ENCODE measurements around the gene MSLN. TPM values are rescaled to one million over a fixed set of nuclear protein-coding genes. Genes with fewer than 3 reads are reported as not detected.

Gene MSLN
- total RNA-seq, 2 donors from 2014 or later = not detected

DNA sequence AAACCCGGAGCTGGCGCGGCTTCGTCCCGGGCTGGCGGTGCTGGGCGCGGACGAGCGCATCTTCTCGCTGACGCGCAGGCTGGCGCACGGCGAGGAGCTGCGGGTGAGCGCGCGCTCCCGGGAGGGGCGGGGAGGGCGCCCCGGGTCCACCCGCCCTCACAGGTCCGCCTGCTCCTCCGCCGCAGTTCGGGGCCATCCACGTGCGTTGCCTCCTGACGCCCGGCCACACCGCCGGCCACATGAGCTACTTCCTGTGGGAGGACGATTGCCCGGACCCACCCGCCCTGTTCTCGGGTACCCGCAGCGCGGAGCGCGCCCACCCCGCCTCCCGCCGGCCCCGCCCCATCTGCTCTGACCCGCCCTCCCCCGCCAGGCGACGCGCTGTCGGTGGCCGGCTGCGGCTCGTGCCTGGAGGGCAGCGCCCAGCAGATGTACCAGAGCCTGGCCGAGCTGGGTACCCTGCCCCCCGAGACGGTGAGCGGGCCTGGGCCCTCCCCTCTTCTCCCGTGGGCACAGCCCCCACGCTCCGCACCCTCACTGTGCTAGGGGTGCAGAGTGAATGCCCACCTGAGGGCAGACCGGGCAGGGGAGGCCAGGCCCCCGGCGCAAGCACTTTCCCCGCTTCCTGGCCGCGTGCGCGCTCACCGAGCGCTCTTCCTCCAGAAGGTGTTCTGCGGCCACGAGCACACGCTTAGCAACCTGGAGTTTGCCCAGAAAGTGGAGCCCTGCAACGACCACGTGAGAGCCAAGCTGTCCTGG, 32.2 kb upstream of the MSLN start:
- Mint-ChIP-seq H3K27ac (no peak overlapping the region), H3K36me3 (ENCODE audit: low read depth) (peaks cover 10% of the 10 kb centered on the region), H3K4me3 (no peak overlapping the region), H3K4me1 (no peaks in the 10 kb centered on the region), H3K27me3 (no peaks in the 10 kb centered on the region), H3K9me3 (no peaks in the 10 kb centered on the region)
- ATAC-seq (replicated peaks) = peak; percentile 66

DNA sequence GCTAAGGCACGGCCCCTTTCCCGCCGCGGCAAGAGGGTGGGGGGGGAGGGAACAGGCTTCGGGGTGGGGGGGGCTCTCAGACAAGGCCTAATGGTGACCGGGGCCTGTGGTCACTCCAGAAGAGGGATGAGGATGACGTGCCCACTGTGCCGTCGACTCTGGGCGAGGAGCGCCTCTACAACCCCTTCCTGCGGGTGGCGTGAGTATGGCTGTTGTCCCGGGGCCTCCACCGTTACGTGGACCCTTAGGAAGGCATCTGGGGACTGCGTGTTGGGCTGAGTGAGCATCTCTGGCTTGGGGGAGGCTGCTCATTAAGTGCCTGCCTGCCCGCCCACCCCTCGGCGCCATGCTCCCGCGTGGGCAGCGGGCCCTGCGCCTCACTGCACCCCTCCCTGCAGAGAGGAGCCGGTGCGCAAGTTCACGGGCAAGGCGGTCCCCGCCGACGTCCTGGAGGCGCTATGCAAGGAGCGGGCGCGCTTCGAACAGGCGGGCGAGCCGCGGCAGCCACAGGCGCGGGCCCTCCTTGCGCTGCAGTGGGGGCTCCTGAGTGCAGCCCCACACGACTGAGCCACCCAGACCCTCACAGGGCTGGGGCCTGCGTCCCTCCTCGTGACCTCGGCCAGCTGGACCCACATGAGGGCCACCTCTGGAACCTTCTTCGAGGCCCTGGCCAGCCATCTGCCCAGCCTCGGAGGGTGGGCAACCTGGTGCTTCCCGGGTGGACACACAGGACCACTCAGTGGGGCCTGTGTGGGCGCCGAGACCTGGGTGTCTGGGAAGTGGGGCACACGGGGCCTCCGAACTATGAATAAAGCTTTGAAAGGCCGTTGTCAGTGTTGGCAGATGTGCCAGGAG, 31.4 kb upstream of the MSLN start:
- no peak overlapping the region for H3K4me3 Mint-ChIP-seq
- H3K36me3 Mint-ChIP-seq (ENCODE audit: low read depth) = peaks cover 11% of the 10 kb centered on the region

DNA sequence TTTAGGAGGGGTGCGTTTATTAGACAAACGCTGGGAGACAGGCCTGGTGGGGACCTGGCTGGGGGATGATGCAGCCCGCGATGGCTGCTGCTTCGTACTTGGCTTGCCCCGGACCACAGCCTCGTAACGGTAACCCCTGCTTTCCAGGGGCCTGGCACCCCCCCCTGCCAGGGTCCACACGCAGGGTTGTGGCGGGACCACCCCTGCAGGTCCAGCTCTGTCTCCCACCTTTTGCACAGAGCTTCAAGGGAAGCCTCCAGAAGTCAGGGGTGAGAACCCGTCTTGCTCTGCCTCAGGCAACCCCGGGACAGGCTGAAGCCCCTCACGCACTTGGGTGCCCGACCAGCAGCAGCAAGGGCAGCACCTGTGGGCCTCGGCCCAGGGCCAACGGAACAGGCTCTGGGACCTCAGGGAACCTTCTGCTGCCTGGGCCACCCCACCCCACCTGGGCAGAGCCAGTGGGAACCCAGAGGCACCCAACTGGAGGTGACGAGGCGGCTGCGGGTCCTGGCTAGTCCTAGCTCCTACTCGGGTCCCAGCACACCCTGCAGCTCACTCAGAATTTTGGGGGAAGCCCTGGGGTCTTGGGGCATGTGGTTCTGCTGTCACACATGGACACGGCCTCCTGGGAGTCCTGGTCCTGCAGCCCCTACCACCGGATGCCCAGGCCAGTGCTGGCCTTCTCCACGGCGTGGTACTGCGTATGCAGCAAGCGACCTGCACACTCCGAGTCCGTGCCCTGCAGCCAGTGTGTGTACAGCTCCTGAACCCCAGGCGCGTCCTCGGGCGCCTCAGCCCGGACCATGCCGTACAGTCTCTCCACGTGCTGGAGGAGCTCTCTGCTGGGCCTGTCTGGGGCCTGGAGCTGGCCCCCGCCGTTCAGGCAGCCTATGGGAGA, 30.5 kb upstream of the MSLN start:
- H3K4me1 Mint-ChIP-seq = peaks cover under 1% of the 10 kb centered on the region
- no peak for ATAC-seq (replicated peaks)
- H3K36me3 Mint-ChIP-seq (ENCODE audit: low read depth) = peaks cover 18% of the 10 kb centered on the region
- no peak overlapping the region for H3K4me3 Mint-ChIP-seq
- H3K27me3 Mint-ChIP-seq = no peaks in the 10 kb centered on the region
- no peaks in the 10 kb centered on the region for H3K9me3 Mint-ChIP-seq
- no peak overlapping the region for H3K27ac Mint-ChIP-seq

More for the DNA sequence above, 31.4 kb upstream of the MSLN start:
- H3K9me3 Mint-ChIP-seq = no peaks in the 10 kb centered on the region
- no peaks in the 10 kb centered on the region for H3K4me1 Mint-ChIP-seq
- H3K27ac Mint-ChIP-seq = no peak overlapping the region
- no peaks in the 10 kb centered on the region for H3K27me3 Mint-ChIP-seq
- no peak for ATAC-seq (replicated peaks)

DNA sequence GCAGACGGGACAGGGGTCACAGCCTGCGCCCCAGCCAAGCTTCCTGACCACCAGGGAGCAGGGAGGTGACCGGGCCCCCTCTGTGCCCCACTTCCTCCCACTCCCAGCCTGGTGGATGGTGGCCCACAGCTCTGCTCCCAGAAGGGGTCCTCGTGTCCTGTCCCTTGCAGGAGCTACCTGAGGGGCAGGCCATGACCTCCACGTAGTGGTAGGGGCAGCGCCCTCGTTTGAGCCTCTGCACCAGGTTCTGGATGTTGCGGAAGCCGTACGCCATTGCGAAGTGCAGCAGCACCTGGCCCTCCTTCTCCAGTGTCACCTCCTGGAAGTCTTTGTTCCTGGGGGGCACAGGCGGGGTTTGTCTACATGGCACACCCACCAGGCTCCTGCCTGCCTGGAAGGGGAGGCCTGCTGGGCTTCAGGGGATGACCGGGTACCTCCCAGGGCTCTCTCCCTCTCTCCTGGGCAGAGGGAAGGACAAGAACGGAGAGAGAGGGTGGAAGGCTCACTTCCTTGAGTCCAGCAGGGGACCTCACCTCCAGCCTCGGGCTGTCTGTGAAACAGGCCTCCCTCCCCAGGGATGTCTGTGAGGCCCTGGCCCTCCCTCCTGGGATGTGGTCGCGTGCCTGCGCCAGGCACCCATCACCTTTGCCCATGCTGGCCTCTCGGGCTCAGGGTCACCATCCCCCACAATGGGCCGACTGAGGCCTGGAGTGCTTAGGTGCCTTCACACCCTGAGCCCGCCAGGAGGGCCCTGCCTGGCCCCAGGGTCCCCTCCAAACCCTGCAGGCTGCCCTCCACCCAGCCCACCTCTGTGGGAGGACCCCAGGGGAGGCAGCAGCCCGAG, 29.6 kb upstream of the MSLN start:
- Mint-ChIP-seq H3K4me3 (no peak overlapping the region), H3K27ac (no peak overlapping the region), H3K4me1 (peaks cover 6% of the 10 kb centered on the region), H3K36me3 (ENCODE audit: low read depth) (peaks cover 26% of the 10 kb centered on the region), H3K9me3 (no peaks in the 10 kb centered on the region), H3K27me3 (no peaks in the 10 kb centered on the region)
- ATAC-seq (replicated peaks) = no peak

DNA sequence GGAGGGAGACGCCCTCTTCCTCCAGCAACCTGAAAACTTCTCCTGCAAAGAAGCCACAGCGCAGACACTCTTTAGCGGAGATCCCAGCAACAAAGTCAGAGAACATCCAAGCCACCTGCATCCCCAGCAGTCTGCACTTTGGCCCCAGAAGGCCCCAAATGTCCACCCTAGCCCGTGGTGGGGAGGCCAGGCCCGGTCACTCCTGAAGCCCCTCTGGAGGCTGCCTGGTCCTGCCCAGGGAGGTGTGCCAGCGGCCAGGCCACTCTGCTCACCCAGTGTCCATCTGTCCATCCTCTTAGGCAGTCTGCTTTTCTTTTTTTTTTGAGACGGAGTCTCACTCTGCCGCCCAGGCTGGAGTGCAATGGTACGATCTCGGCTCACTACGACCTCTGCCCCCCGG, 28.2 kb upstream of the MSLN start:
- H3K27ac Mint-ChIP-seq = no peak overlapping the region
- ATAC-seq (replicated peaks) = no peak
- no peaks in the 10 kb centered on the region for H3K27me3 Mint-ChIP-seq
- H3K36me3 Mint-ChIP-seq (ENCODE audit: low read depth) = peaks cover 40% of the 10 kb centered on the region
- H3K9me3 Mint-ChIP-seq = no peaks in the 10 kb centered on the region
- peaks cover 11% of the 10 kb centered on the region for H3K4me1 Mint-ChIP-seq
- no peak overlapping the region for H3K4me3 Mint-ChIP-seq

DNA sequence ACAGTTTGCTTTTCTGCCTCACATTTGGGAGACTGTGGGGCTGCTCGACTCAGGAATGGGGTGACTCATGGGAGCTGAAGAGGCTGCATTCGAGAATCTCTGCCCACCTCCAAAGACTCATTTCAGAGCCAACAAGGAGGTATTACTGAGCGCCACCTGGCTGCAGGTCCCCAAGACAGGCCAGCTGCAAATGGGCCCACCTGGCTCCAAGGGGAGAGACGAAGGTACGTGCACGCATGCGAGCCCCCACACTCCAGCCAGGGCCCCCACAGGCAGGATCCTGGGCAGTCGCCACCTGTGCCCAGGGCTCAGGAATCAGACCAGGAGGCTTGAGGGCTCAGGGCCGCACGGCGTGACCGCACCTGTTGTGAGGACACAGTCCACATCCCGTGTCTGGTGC, 27.6 kb upstream of the MSLN start:
- H3K27me3 Mint-ChIP-seq = no peaks in the 10 kb centered on the region
- no peak overlapping the region for H3K4me3 Mint-ChIP-seq
- peaks cover 11% of the 10 kb centered on the region for H3K4me1 Mint-ChIP-seq
- no peak overlapping the region for H3K27ac Mint-ChIP-seq
- H3K9me3 Mint-ChIP-seq = no peaks in the 10 kb centered on the region
- no peak for ATAC-seq (replicated peaks)
- peaks cover 46% of the 10 kb centered on the region for H3K36me3 Mint-ChIP-seq (ENCODE audit: low read depth)

DNA sequence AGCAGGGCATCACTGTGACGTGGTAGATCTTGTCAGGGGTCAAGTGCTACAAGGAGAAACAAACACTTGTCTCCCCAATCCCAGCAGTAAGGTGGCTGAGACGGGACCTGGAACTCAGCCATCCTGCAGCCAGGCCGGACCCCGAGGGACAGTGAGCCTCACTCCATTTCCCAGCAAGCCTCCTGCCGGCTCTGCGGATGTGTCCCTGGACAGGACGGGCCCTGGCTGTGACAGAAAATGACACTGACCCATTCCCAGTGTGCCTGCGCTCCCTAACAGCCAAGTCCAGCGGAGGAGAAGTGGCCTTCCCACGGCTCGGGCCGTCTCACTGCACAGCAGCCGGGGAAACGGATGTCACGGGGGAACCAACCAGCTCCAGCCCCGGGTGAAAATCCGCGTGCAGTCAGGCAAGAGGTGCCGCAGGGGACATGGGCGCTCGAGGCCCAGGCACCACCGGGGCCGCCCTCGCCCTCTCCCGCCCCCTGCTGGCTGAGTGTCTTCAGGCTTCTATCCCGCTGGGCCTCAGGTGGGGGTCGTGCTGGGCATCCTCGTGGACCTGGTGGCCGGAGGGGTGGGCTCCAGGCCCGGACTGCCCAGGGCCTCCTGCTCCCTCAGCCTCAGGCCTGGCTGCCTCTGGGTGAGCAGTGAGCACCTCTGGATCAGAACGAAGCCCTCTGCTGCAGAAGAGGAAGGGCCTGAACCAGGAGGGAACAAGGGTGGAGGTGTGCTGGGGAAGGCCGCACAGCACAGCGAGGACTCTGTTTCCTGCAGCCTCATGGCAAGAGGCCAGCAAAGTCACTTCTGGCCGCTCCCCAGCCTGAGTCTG, 26.9 kb upstream of the MSLN start:
- Mint-ChIP-seq H3K4me3 (no peak overlapping the region), H3K27ac (no peak overlapping the region), H3K36me3 (ENCODE audit: low read depth) (peaks cover 51% of the 10 kb centered on the region), H3K27me3 (no peaks in the 10 kb centered on the region), H3K9me3 (no peaks in the 10 kb centered on the region), H3K4me1 (peaks cover 11% of the 10 kb centered on the region)
- ATAC-seq (replicated peaks) = no peak

DNA sequence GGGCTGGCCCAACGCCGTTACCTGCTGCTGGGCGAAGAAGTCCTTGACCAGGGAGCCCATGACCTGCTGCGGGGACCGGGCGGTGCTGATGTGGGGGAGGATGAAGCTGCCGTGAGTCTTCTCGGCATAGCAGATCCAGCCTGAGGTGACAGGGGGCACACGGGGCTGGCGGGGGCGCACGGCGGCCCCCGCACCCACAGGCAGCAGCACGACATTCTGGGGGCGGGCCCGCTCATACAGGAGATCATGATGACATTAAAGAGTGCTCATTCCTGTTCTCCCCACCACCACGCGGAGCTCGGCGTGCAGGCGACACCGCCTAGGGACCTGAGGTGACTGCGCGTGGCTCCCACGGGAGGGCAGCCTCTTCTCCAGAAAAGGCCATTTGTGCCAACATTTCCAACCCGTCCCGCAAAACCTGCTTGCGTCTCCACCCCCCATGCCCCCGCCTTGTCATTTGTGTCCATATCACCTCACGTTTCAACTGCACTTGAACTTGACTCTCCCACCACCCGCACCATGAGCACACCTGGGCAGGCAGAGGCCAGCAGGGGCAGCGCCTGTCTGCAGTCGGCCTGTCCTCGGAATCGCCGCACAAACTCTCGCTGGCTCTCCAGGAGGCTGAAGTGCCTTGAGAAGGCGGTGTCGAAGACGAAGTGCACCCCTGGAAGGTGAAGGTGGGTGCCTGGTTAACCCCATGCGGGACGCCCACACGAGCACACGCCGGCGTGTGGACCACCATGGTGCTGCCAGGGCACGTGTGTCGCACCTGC, 26.1 kb upstream of the MSLN start:
- H3K36me3 Mint-ChIP-seq (ENCODE audit: low read depth) = peaks cover 59% of the 10 kb centered on the region
- H3K4me1 Mint-ChIP-seq = peaks cover 11% of the 10 kb centered on the region
- H3K27ac Mint-ChIP-seq = no peak overlapping the region
- H3K27me3 Mint-ChIP-seq = no peaks in the 10 kb centered on the region
- no peak for ATAC-seq (replicated peaks)
- no peaks in the 10 kb centered on the region for H3K9me3 Mint-ChIP-seq
- H3K4me3 Mint-ChIP-seq = no peak overlapping the region

DNA sequence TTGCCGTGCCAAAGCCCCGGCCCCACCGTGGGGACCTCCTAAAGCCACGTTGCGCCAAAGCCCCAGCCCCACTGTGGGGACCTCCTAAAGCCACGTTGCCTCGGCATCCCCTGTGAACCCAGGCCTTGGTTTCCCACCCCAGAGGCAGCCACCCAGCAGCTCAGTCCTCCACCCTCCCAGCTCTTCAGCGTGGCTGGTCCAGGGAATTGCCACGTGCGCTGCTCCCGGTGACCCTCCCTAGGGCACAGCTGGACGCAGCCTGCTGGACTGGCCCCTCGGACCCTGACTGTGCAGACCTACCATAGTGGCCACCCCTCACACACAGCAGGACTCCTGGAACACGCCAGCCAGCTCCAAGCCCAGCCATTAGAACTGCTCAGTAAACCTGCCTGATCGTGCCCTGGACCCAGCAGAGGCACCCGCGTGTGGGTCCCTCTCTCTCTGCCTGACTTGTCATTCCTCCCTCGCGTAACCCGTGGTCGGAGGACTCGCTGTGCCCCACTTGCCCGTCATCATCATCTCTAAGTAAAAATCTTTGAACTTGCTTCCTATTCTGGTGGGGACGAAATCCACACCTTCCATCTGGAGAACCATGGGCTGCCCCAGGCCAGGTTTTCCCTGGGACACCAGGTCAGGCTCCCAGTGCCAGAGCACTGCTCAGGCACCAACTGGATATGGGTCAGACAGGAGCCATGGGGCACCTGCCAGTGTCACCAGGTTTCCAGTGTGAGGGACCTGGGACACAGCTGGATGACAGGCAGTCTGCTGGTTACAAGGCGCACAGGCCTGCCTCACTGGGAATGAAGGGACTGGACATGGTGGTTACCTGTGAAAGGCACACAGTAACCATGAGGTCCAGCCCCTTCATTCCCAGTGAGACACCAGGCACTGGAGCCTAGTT, 25.3 kb upstream of the MSLN start:
- Mint-ChIP-seq H3K4me3 (peak overlapping the region; percentile 67), H3K27ac (peak overlapping the region; percentile 79), H3K4me1 (peaks cover 11% of the 10 kb centered on the region), H3K9me3 (no peaks in the 10 kb centered on the region), H3K27me3 (no peaks in the 10 kb centered on the region), H3K36me3 (ENCODE audit: low read depth) (peaks cover 60% of the 10 kb centered on the region)
- ATAC-seq (replicated peaks) = no peak

DNA sequence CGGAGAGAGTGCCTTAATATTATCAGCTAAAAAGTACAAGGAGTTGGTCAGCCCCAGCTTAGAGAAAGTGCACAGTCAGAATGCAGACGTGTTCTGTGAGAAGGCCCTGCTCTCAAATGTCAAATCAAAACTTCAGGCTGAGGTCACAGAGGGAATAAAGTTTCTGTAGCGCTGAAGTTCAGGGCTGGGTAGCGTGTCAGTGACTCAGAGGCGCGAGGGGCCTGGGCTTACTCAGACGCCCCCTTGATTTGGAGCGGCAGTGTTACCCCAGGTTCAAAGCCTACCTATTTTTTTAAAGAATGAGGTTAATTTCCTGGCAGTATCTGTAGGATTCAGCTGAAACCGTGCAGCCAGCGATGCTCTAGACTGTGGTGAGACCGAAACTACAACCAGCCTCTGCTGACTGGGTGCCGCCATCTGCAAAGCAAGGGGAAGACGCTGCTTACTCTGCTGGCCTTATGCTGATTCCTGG, 24.5 kb upstream of the MSLN start:
- H3K27me3 Mint-ChIP-seq = no peaks in the 10 kb centered on the region
- peak overlapping the region; percentile 67 for H3K4me3 Mint-ChIP-seq
- peaks cover 11% of the 10 kb centered on the region for H3K4me1 Mint-ChIP-seq
- H3K36me3 Mint-ChIP-seq (ENCODE audit: low read depth) = peaks cover 60% of the 10 kb centered on the region
- peak; percentile 88 for ATAC-seq (replicated peaks)
- H3K9me3 Mint-ChIP-seq = no peaks in the 10 kb centered on the region
- peak overlapping the region; percentile 79 for H3K27ac Mint-ChIP-seq

DNA sequence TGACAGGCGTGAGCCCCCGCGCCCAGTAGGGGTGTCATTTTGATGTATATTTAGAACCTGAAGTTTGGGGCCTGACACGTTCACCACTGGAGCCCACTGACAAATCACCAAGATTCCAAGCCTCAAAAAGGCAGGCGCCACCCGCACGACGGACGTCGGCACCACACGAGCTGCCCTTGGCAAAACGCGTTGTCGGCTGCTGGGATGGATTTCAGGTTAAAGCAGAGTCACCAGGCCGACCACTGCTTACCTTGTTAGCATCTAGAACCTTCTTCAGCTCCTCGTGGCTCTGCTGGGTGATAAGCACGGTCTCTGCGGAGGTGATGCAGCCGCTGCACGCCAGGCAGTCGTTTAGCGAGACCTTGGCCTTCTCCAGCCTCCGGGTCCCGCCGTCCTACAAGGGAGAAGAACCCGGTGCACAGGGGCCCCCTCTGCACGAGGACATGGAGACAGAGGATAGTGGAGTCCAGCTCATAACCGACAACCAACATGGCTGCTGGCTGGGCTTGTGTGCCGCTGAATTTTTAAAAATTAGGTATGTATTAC, 23.5 kb upstream of the MSLN start:
- Mint-ChIP-seq H3K27me3 (no peaks in the 10 kb centered on the region), H3K4me1 (peaks cover 11% of the 10 kb centered on the region), H3K36me3 (ENCODE audit: low read depth) (peaks cover 60% of the 10 kb centered on the region), H3K4me3 (peak overlapping the region; percentile 67), H3K9me3 (no peaks in the 10 kb centered on the region), H3K27ac (no peak overlapping the region)
- no peak for ATAC-seq (replicated peaks)
